ENCODE data around the gene FBLN1.

GRCh38 chr22:45580726-45581381 is 78.2 kb downstream of the FBLN1 start:
- TF ChIP-seq EZH2phosphoT487 (IDR thresholded peaks at IDR 0.05; ENCODE audit: low read depth) (no peak), CTCF (IDR thresholded peaks at IDR 0.05; ENCODE audit: low read depth, low read length) (no peak)
